K562 (cell line): ENCODE data around the gene ATP8A1. TPM values are rescaled to one million over a fixed set of nuclear protein-coding genes. Genes with fewer than 3 reads are reported as not detected.

ENCODE experiments used
- ATAC-seq: fragments of 200-7000 bp; cut with Tn5 transposase; 3 replicates; pipeline ENCODE4 v1.9.1; 2020; ENCODE audit warnings: moderate library complexity
- BruUV-seq: library from RNA; stranded (reverse); fragments of 400-500 nt; replicated peaks from 2 replicates; lab custom pipeline; 2021; lab: Mats Ljungman, UMichigan
- CTCF ChIA-PET: fragments of 300-600 bp; formaldehyde crosslinking; extraction: SDS; loops from one replicate; lab custom pipeline; 2021; ENCODE audit warnings: low intra/inter-chr PET ratio; lab: Yijun Ruan, JAX
- POLR2A ChIA-PET: fragments of 300-600, 350-650 bp; sonication (Branson Sonifier 250); formaldehyde crosslinking; extraction: SDS; loops from one replicate; lab custom pipeline; 2021; ENCODE audit warnings: antibody characterized with exemption, inconsistent platforms; lab: Yijun Ruan, JAX
- DNase-seq, 4 experiments: peaks; one replicate each; pipeline versions ENCODE4 v3.0.0 to v3.0.0-alpha.2; 2011 to 2018; ENCODE audit warnings: low spot score in 3 of 4, mixed read lengths in 3 of 4; ENCODE audit errors: extremely low read depth in 1 of 4
- FAIRE-seq: peaks from 2 replicates; lab custom pipeline; 2011; peaks lifted over from hg19 to GRCh38; lab: Jason Lieb, UNC
- H2AFZ ChIP-seq: 2 replicates; pipeline ENCODE4 v1.6.0; 2011; ENCODE audit warnings: low read depth, low read length, control low read depth, inconsistent platforms
- H3K27ac ChIP-seq: fragments of 200-600 bp; 3 replicates; pipeline ENCODE4 v1.8.0; 2011; ENCODE audit warnings: low read depth, mild to moderate bottlenecking, control low read depth, inconsistent platforms, low read length, moderate library complexity, mixed read lengths; ENCODE audit errors: extremely low read depth
- H3K27me3 ChIP-seq, 2 experiments: fragments of 300-600 bp in 1 of 2; 2 replicates in 1 of 2; 3 replicates in 1 of 2; pipeline versions ENCODE4 v1.6.0 to v1.8.0; 2011; ENCODE audit warnings: inconsistent platforms in 2 of 2, low read length in 2 of 2, mild to moderate bottlenecking in 1 of 2, mixed read lengths in 1 of 2, moderate library complexity in 1 of 2; ENCODE audit not compliant: control insufficient read depth in 2 of 2, insufficient read depth in 2 of 2
- H3K36me3 ChIP-seq: fragments of 300-600 bp; 3 replicates; pipeline ENCODE4 v1.8.0; 2011; ENCODE audit warnings: mild to moderate bottlenecking, low read length, inconsistent platforms; ENCODE audit not compliant: control insufficient read depth, insufficient read depth
- H3K4me1 ChIP-seq, 2 experiments: fragments of 200-600 bp in 1 of 2; replicated peaks in 1 of 2; 2 replicates in 1 of 2; 3 replicates in 1 of 2; pipeline versions ENCODE4 v1.5.1 to v1.8.0; 2011; ENCODE audit warnings: inconsistent platforms in 2 of 2, low read length in 2 of 2, mild to moderate bottlenecking in 1 of 2, mixed read lengths in 1 of 2, moderate library complexity in 1 of 2; ENCODE audit not compliant: control insufficient read depth in 2 of 2, insufficient read depth in 2 of 2
- H3K4me2 ChIP-seq: 2 replicates; pipeline ENCODE4 v1.6.1; 2011; ENCODE audit warnings: low read length, control low read depth, inconsistent platforms, mixed read lengths; ENCODE audit not compliant: insufficient read depth
- H3K4me3 ChIP-seq: fragments of 200-600 bp; sonication (generic), shearing (Covaris generic); 2 replicates; pipeline ENCODE4 v1.5.1; 2016; ENCODE audit warnings: control low read depth, inconsistent platforms
- H3K79me2 ChIP-seq: fragments of 200-600 bp; 3 replicates; pipeline ENCODE4 v1.8.0; 2011; ENCODE audit warnings: low read length, inconsistent platforms; ENCODE audit not compliant: control insufficient read depth, insufficient read depth
- H3K9ac ChIP-seq, 2 experiments: 2 replicates each; pipeline versions ENCODE4 v1.6.0 to v1.6.1; 2011; ENCODE audit warnings: low read depth in 2 of 2, low read length in 2 of 2, control low read depth in 1 of 2, inconsistent platforms in 1 of 2, mild to moderate bottlenecking in 1 of 2, mixed read lengths in 1 of 2; ENCODE audit not compliant: insufficient read depth in 1 of 2
- H3K9me1 ChIP-seq: one replicate; pipeline ENCODE4 v1.6.0; 2011; ENCODE audit warnings: inconsistent platforms, mild to moderate bottlenecking, low read length, moderate library complexity; ENCODE audit not compliant: control insufficient read depth, insufficient read depth
- H3K9me3 ChIP-seq: replicated peaks from 2 replicates; pipeline ENCODE4 v1.5.1; 2011; ENCODE audit warnings: low read depth, low read length, inconsistent platforms; ENCODE audit not compliant: control insufficient read depth, insufficient read depth
- H4K20me1 ChIP-seq: replicated peaks from 2 replicates; pipeline ENCODE4 v1.6.1; 2011; ENCODE audit warnings: low read length, inconsistent platforms, mixed read lengths; ENCODE audit not compliant: control insufficient read depth, insufficient read depth
- ASH1L ChIP-seq: fragments of 450-650 bp; IDR thresholded peaks from 2 replicates; pipeline ENCODE4 v1.6.1; 2018; ENCODE audit warnings: borderline replicate concordance, mild to moderate bottlenecking, low read depth; ENCODE audit not compliant: partially characterized antibody
- BCL6 ChIP-seq: fragments of 250-450 bp; sonication (Bioruptor Pico); IDR thresholded peaks from 2 replicates; pipeline ENCODE4 v1.4.0; 2020
- DLX4 ChIP-seq: fragments of 250-450 bp; sonication (Bioruptor Pico); IDR thresholded peaks from 2 replicates; pipeline ENCODE4 v1.6.1; 2021; ENCODE audit warnings: mild to moderate bottlenecking
- DNMT1 ChIP-seq: fragments of 450-650 bp; IDR thresholded peaks from 2 replicates; pipeline ENCODE4 v1.6.1; 2016; ENCODE audit warnings: antibody characterized with exemption, mild to moderate bottlenecking
- ELK1 ChIP-seq: sonication (generic); formaldehyde crosslinking; IDR thresholded peaks from 2 replicates; pipeline ENCODE4 v1.8.1; 2022; ENCODE audit warnings: missing genetic modification reagents
- FOXJ3 ChIP-seq: sonication (generic); formaldehyde crosslinking; IDR thresholded peaks from 2 replicates; pipeline ENCODE4 v1.4.0; 2020; ENCODE audit warnings: mild to moderate bottlenecking, missing genetic modification reagents
- GATA2 ChIP-seq: sonication (generic); formaldehyde crosslinking; IDR thresholded peaks from 2 replicates; pipeline ENCODE4 v1.4.0; 2020; ENCODE audit warnings: mild to moderate bottlenecking, missing genetic modification reagents
- KAT7 ChIP-seq: sonication (generic); formaldehyde crosslinking; IDR thresholded peaks from 2 replicates; pipeline ENCODE4 v1.8.0; 2022; ENCODE audit warnings: missing genetic modification reagents, mild to moderate bottlenecking, borderline replicate concordance
- MYBL2 ChIP-seq, 2 experiments: fragments of 450-650 bp in 1 of 2; sonication (generic) in 1 of 2; formaldehyde crosslinking in 1 of 2; IDR thresholded peaks; 2 replicates each; pipeline versions ENCODE4 v1.6.1 to v1.8.1; 2017 to 2022; ENCODE audit warnings: borderline replicate concordance in 1 of 2, inconsistent platforms in 1 of 2, low read depth in 1 of 2, mild to moderate bottlenecking in 1 of 2, missing genetic modification reagents in 1 of 2, moderate library complexity in 1 of 2
- NR1H2 ChIP-seq: sonication (generic); formaldehyde crosslinking; IDR thresholded peaks from 2 replicates; pipeline ENCODE4 v1.4.0; 2020; ENCODE audit warnings: mild to moderate bottlenecking, missing genetic modification reagents
- PHF21A ChIP-seq: fragments of 450-650 bp; IDR thresholded peaks from 2 replicates; pipeline ENCODE4 v1.6.1; 2017; ENCODE audit warnings: low read depth, borderline replicate concordance
- PRMT5 ChIP-seq: sonication (generic); formaldehyde crosslinking; IDR thresholded peaks from 2 replicates; pipeline ENCODE4 v1.5.0; 2020; ENCODE audit warnings: missing genetic modification reagents
- PRPF4 ChIP-seq: fragments of 200-400 bp; formaldehyde crosslinking; IDR thresholded peaks from one replicate; pipeline ENCODE4 v1.6.1; 2017; ENCODE audit warnings: low read length, low read depth, mild to moderate bottlenecking; ENCODE audit not compliant: insufficient read depth, poor library complexity, severe bottlenecking
- RNF2 ChIP-seq: sonication (generic); IDR thresholded peaks from 2 replicates; pipeline ENCODE4 v1.6.1; 2016
- ZBTB8A ChIP-seq: fragments of 450-650 bp; IDR thresholded peaks from 2 replicates; pipeline ENCODE4 v1.6.1; 2018; ENCODE audit warnings: mild to moderate bottlenecking, moderate library complexity; ENCODE audit not compliant: partially characterized antibody
- ZFP30 ChIP-seq: fragments of 250-450 bp; sonication (Bioruptor Pico); IDR thresholded peaks from 2 replicates; pipeline ENCODE4 v1.8.0; 2022; ENCODE audit warnings: moderate library complexity, mild to moderate bottlenecking, inconsistent platforms, borderline replicate concordance
- ZNF165 ChIP-seq: fragments of 250-450 bp; sonication (Bioruptor Pico); IDR thresholded peaks from 2 replicates; pipeline ENCODE4 v1.4.0; 2020; ENCODE audit warnings: borderline replicate concordance
- ZNF224 ChIP-seq: sonication (generic); formaldehyde crosslinking; IDR thresholded peaks from 2 replicates; pipeline ENCODE4 v1.8.0; 2022; ENCODE audit warnings: mild to moderate bottlenecking, missing genetic modification reagents
- ZNF280A ChIP-seq: fragments of 450-650 bp; IDR thresholded peaks from 2 replicates; pipeline ENCODE4 v1.6.1; 2018; ENCODE audit warnings: mild to moderate bottlenecking, low read depth; ENCODE audit not compliant: partially characterized antibody
- in situ Hi-C: fragments of 300-500 bp; cut with MboI; formaldehyde crosslinking; loops from 4 replicates; pipeline ENCODE4 v1.15.0; 2018; ENCODE audit warnings: inconsistent platforms, mixed read lengths
- intact Hi-C: fragments of 100-400 bp; cut with micrococcal nuclease; formaldehyde crosslinking; loops from 2 replicates; pipeline ENCODE4 v1.14.2; 2022
- polyA plus RNA-seq, 8 experiments: library from polyadenylated mRNA; depleted of rRNA in 4 of 8; stranded (reverse) in 5 of 8; unstranded in 3 of 8; fragments of >200 nt; fragmentation: Nextera tagmentation in 2 of 8; fragmentation: Illumina TruSeq in 1 of 8; extraction: Ambion mirVana in 2 of 8; extraction: Trizol in 1 of 8; gene quantifications; 2 replicates each; pipeline versions ENCODE4 v1.2.1 to v1.2.3, GENCODE V29; 2011 to 2014; ENCODE audit warnings: inconsistent platforms in 1 of 8, missing spikeins in 1 of 8
- total RNA-seq, 7 experiments: library from RNA; depleted of rRNA in 6 of 7; stranded (reverse); fragments of >200 nt in 6 of 7; fragmentation: Illumina TruSeq in 2 of 7; extraction: Trizol in 2 of 7; gene quantifications; 2 replicates each; pipeline versions ENCODE4 v1.2.1 to v1.2.3, GENCODE V29; 2011 to 2021; ENCODE audit warnings: low replicate concordance in 1 of 7

ATP8A1 gene
- total and polyA plus RNA-seq, 9 of the 15 experiments (the other 6 are each of a cell fraction or from before 2014, with no cell fraction given), result 0.05 to 0.29 (median 0.07) TPM; not detected in 2

- TF ChIP-seq ZFP30 (CRISPR knock-in tag), result no peak
- TF ChIP-seq DLX4 (CRISPR knock-in tag), result no peak
- no peak for TF ChIP-seq ASH1L
These were observed 15.2 kb downstream of the ATP8A1 start (continued) for GRCh38 chr4:42641656-42642055.

GRCh38 chr4:42641161-42641560 lies 15.7 kb downstream of the ATP8A1 start:
- H2AFZ ChIP-seq, result no peak overlapping the region
- no peak overlapping the region for H3K4me2 ChIP-seq
- H3K27me3 ChIP-seq, result no peaks in the 10 kb centered on the region
- H3K4me3 ChIP-seq, result no peak overlapping the region
- no peak overlapping the region for H3K27ac ChIP-seq
- ATAC-seq (no peak), DNase-seq (no peak), FAIRE-seq (no peak)
- no peaks in the 10 kb centered on the region for H3K9me1 ChIP-seq
- no peak overlapping the region for H3K9ac ChIP-seq
- in situ Hi-C loops (no loop called here), intact Hi-C loops (no loop called here)
- no peaks in the 10 kb centered on the region for H4K20me1 ChIP-seq
- ChIA-PET CTCF (no interaction called here), POLR2A (no interaction called here)
- BruUV-seq, result no TSS peak
- no peaks in the 10 kb centered on the region for H3K4me1 ChIP-seq
- H3K79me2 ChIP-seq, result no peaks in the 10 kb centered on the region
- no peaks in the 10 kb centered on the region for H3K9me3 ChIP-seq
- no peaks in the 10 kb centered on the region for H3K36me3 ChIP-seq
- TF ChIP-seq GATA2 (CRISPR knock-in tag) (no peak), FOXJ3 (CRISPR knock-in tag) (no peak), ELK1 (no peak), KAT7 (CRISPR knock-in tag) (no peak), MYBL2 (IDR thresholded peaks at IDR 0.05; ENCODE audit: low read depth) (no peak), MYBL2 (CRISPR knock-in tag; IDR thresholded peaks at IDR 0.05; ENCODE audit: borderline replicate concordance) (no peak), BCL6 (CRISPR knock-in tag) (no peak), PRMT5 (CRISPR knock-in tag) (no peak), PHF21A (no peak), ZNF165 (no peak), ZNF280A (no peak), NR1H2 (CRISPR knock-in tag) (no peak), RNF2 (no peak), PRPF4 (no peak), DNMT1 (no peak), ZBTB8A (no peak), ZNF224 (CRISPR knock-in tag) (no peak)
